RCC 7860 (cell line): Measurements from ENCODE around the gene HNRNPU.

ENCODE experiments used
- DNase-seq: peaks from one replicate; pipeline ENCODE4 v3.0.0-alpha.2; 2015; ENCODE audit warnings: low spot score
- FAIRE-seq: peaks from 2 replicates; lab custom pipeline; 2012; peaks lifted over from hg19 to GRCh38; lab: Jason Lieb, UNC

HNRNPU gene

DNA sequence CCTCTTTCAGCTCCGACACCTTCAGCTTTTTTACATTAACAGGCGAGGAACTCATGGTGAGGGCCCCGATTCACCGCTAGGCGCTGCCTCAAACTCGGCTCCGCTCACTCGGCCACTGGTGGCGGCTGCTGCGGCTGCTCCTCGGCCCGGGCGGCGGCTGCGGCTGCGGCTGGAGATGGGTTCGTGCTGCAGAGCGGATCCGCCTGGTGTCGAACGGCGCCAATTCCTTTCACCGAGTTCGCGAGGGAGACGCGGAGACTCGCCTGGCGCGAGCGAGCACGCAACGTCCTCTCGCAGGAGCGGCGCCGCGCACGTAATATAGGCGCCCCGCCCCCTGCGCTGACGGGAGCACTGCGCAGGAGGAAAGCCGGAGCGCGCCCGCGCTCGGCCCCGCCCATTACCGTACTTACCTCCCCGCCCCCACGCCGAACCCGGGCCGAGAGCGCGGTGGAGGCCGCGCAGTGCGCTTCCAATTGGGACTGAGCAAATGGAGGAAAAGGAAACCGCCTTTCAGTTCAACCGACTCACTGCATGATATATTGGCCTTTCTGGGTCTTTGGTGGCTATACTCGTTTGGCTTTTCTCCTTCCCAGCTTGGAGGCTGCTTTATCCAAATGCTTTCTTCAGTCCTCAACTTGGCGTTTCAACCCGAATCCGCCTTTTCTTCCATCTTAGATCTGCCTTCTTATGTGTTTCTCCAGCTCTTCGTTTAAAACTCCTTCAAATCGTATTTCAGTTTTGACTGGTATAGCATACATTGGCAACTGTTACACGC is at the start of gene HNRNPU:
Gene HNRNPU (minus strand): TSS at position 291 of the 775 bp plus-strand sequence. CDS start 236 bp downstream, at position 55.
- DNase-seq (peak; percentile 92), FAIRE-seq (peak; percentile 69)

DNA sequence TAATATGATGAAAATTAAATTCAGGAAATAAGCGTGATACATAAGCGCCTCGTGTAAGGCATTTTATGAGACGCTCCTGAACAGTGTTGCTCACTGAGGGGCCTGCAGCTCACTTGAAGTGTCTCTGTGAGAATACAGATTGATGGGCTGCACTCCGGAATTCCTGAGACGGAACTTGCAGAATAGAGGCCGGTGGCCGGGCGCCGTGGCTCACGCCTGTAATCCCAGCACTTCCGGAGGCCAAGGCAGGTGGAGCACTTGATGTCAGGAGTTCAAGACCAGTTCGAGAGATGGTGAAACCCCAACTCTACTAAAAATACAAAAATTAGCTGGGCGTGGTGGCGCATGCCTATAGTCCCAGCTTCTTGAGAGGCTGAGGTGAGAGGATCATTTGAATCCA is 49.5 kb upstream of the HNRNPU start:
- FAIRE-seq: no peak

DNA sequence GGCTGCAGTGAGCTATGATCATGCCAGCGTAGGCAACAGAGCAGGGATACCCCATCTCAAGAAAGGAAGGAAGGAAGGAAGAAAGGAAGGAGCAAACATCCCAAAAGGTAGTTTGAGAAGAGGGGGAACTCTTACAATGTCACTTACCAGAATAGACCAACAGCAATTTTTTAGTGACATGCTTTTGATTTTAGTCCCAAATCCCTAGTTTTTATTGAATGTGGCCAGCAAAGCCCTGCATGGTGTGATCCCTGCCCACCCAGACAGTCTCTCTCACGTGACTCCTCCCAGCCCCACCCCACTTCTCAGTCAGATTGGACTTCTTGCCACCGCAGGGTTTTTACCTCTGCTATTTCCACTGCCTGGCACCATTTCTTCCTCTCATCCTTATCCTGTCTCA is 39.8 kb upstream of the HNRNPU start:
- FAIRE-seq: no peak
- no peak for DNase-seq

More for the DNA sequence above, 49.5 kb upstream of the HNRNPU start:
- no peak for DNase-seq

DNA sequence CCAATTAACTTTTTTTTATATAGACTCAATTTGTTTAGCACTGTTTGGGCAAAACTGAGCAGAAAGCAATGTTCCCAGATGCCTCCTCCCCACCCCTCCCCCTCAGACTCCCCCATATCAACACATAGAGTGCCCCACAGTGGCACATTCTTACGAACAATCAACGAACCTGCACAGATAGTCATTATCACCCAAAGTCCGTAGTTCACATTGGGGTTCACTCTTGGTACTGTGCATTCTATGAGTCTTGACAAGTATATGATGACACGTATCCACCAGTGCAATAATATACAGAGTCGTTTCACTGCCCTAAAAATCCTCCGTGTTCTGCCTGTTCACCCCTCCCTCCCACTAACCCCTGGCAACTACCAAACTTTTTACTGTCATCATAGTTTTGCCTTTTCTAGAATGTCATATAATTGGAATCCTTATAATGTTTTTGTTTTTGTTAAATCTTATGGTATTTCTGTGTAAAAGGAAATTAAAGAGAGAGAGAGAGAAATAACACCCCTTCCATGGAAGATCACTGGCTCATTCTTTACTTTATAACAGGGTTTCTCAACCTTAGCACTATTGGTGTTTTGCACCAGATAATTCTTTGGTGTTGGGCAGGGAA is 37.2 kb upstream of the HNRNPU start:
- DNase-seq (no peak), FAIRE-seq (no peak)

DNA sequence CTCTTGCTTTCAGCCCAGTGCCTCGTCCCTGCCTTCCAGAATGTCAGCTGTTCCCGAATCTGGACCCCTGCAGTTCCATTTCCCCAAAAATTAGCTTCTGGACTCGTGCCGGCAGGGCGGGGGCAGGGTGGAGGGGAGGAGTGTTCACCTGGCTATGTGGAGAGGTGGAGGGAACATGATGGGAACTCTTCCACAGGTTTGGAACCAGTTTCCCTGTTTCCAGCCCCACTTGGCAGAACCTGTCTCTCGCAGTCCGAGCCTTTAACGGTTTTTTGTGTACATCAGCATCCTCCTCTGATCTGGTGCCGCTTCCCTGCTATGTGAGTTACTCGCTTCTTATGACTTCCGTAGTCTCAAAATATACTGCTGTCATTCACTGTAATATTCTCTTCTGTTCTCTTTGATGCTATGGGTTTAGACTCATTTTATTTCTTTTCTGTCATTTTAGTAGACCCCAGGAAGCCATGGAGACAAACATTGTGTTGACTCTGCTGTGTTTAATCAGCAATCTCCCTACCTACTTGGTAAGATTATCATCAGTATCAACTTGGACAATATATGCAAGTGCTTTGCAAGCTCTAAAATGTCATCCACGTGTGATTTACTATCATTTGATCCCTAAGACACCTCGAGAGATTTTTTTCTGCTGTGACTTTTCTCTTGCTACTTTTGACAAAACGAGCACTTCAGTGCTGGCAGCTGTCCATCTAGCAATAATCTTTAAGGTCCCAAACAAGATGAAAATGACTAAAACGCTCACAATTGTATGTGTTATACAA is 33.3 kb upstream of the HNRNPU start:
- no peak for FAIRE-seq
- no peak for DNase-seq

DNA sequence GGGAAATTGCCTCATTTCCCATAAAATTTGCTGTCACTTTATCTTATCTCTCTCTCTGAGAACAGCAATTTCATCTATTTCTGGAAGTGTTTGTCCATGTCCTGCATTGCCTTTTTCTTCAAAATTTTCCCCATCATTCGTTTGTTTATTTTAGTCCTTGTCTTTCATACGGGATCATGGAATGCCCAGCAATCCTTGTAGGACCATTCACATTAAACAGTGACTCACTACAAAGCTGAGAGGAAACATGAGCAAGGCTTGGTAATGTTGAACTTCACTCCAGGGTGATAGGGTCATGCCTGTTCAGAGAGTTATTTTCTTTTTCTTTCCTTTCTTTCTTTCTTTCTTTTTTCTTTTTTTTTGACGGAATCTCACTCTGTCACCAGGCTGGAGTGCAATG is 32.2 kb upstream of the HNRNPU start:
- DNase-seq: peak; percentile 31
- peak; percentile 36 for FAIRE-seq

DNA sequence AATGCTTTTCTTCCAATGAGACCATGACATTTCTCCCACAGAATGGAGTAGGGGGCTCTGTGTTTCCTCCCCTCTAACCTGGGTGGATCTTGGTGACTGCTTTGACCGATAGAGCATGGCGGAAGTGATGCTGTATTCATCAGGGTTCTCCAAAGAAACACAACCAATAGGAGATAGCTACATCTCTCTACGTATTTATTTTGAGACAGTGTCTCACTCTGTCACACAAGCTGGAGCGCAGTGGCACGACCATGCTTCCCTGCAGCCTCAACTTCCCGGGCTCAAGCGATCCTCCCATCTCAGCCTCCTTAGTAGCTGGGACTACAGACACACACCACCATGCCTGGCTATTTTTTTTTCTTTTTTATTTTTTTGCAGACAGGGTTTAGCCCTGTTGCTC is 29.5 kb upstream of the HNRNPU start:
- DNase-seq (no peak), FAIRE-seq (no peak)

DNA sequence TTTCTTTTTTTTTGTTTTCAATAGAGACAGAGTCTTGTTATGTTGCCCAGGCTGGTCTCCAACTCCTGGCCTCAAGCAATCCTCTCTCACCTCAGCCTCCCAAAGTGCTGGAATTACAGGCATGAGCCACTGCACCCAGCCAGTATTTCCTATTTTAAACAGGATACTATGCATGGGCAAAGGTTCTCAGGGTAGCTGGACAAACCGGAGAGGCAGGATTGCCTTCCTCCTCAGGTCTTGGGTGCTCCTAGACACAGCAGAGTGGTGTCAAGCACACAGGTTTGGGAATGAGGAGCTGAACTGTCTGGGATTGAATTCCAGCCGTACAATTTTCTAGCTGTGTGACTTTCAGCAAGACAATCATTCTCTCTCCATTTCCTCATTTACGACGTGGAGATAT is 22.9 kb upstream of the HNRNPU start:
- FAIRE-seq: no peak
- DNase-seq: no peak

DNA sequence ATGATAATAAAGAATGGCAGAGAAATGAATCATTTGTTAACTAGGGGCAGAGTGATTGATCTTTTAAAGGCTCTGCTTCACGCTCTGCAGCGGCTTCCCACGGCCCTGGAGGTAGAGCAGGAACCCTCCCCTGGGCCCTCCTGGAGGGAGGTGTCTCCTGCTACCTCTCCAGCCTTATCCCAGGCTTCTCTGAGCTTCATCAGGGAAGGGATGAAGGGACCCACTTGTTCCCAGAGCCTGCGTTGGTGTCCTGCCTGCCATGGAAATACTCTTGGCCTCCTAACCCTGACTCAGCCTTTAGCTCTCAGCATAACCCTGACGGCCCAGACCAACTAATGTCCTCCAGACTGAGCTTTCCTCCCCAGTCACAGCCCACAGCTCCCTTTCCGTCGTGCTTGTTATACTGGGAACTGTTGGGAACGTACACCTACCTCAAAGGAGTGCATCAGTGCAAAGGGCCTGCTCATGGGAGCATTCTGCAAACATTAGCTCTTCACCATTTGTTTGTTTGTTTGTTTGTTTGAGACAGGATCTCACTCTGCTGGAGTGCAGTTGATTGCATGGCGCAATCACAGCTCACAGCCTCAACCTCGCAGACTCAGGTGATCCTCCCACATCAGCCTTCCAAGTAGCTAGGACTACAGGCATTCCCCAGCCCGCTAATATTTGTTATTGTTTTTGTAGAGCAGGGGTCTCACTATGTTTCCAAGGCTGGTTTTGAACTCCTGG is 17.4 kb upstream of the HNRNPU start:
- FAIRE-seq: no peak
- DNase-seq: no peak

DNA sequence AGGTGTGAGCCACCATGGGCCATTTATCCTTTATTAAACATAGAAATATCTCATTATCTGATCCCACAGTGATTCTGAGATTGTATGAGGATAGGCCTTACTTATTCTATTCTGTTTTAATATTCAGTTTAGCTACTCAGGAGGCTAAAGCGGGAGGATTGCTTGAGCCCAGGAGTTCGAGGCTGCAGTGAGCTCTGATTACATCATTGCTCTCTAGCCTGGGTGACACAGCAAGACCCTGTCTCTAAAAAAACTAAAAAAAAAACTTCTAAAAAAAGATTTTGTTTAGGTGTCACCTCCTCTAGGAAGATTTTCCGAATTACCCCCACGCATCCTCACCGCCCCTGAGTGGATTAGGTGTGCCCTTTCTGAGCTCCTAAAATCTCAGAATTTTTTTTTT is 14.3 kb upstream of the HNRNPU start:
- FAIRE-seq: no peak
- DNase-seq: no peak

DNA sequence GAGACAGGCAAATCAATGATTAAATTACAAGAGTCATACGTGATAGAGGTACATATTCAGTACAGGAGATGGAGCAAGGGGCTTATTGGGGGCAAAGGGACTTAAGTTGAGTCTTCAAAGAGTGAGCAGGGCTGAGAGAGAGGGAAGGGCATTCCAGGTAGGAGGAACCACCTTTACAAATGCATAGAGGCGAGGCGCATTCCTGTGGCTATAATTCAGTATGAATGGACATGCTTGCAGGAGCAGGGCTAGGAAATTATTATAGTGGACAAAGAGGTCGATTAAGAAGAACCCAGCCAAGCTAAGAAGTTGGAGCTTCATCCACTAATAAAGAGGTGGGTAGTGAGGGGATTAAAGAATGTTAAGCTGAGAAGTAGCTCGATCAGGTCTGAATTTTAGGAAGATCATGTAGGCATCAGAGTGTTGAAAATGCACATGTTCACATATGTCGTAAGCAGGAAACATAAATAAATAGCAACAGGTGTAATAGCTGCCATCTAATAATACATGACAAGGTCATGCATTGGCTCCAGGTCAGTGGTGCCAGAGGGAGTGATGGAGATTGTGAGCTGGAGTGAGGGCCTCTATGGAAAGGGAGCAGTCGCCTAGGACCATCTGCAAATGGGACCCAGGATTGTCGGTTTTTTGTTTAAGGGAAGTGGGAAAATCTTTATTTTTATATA is 12.0 kb upstream of the HNRNPU start:
- FAIRE-seq (no peak), DNase-seq (no peak)

DNA sequence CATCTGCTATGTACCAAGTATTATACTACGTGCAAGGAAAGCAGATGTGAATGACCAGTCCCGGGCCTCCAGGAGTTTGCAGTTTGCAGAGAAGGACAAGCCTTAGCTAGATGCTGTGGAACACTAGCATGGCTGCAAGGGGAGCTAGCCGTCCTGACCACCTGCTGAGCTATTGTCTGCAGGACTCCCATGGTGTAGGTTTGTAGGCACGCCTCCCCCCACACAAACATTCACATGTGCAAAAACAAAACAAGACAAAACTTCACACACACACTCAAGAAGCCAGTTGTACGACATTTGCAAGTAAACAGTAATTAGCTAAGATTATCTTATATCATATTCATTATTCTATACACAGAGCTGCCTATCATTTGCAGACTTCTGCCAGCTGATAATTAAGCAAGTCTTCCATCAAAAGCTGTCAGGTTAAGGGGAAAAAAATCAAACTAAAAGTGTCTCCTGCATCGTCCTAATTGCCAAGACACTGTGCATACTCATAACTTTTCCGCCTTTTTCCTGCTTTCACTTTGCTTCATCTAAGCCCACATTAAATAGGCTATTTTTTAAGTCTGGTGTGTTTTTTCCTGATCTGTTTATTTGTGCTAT is 10.7 kb upstream of the HNRNPU start:
- FAIRE-seq: no peak
- no peak for DNase-seq

DNA sequence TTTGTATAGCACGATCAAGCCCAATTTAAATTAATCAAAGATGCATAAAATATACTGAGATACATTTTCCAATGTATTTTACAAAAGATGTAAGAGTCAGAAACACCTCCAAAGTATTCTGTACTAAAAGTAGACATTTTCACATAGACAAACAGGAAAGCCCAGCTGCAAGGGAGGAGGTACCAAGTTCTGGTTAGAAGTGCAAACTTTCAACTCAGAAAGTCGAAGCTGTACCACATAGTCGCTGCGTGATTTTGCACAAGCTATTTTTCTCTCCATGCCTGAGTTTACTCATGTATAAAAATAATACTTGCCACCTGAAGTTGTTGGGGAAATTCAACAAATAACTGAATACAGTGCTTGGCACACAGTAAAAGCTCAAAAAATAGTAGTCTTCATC is 5.6 kb upstream of the HNRNPU start:
- FAIRE-seq: no peak
- DNase-seq: no peak

DNA sequence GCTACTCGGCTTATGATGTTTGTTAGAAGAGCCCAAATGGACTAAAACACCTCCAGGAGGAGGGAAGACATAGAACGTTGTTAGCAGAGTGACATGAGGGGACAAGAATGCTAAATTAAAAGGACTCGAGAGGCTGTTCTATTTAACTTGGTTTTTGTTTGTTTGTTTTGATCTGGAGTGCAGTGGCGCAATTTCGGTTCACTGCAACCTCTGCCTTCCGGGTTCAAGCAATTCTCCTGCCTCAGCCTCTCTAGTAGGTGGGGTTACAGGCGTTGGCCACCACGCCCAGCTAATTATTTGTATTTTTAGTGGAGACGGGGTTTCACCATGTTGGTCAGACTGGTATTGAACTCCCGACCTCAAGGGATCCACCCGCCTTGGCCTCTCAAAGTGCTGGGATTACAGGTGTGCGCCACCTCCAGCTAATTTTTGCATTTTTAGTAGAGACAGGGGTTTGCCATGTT is 5.1 kb upstream of the HNRNPU start:
- no peak for DNase-seq
- FAIRE-seq: no peak

DNA sequence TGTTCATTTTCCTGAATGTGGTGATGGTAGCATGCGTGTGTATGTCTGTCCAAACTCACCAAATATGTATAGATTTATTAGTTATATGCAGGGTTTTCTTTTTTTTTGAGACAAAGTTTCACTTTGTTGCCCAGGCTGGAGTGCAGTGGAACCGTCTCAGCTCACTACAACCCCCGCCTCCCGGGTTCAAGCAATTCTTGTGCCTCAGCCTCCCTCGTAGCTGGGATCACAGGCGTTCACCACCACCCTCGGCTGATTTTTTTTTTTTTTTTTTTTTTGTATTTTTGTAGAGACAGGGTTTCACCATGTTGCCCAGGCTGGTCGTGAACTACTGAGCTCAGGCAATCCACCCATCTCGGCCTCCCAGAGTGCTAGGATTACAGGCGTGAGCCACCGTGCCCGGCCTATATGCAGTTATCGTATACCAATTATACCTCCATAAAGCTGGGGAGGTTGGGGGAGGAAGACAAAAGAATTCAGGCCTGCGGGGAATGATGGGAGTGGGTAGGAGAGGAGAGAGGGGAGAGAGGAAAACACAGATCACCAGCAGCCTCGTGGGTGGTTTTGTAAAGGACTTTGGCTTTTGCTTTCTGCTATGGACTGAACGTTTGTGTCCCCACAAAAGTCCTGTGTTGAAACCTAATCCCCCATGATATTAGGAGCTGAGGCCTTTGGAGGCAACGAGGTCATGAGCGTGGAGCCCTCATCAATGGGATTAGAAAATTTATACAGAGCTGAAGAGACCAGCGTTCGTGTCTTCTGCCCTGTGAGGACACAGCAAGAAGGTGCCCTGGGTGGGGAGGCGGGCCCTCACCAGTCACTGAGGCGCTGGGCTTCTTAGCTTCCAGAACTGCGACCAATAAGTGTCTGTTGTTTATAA is 4.4 kb upstream of the HNRNPU start:
- FAIRE-seq (no peak), DNase-seq (no peak)

DNA sequence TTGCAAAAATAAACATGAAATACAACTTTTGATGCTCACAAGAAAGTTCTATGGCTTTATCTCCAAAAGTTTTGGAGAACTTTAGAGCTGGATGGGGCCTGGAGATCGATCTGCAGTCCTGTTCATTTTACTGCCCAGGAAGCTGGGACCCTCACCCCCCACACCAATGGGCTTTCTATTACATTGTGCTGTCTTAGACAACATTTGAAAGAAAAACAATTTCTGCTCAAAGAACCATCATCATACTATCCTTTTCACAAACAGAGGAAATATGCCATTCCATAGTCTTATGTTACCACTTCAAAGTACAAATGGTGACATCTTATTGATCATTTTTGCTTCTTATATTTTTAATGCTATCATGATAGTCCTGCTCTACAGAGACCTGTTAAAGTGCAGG is 2.0 kb upstream of the HNRNPU start:
- DNase-seq (no peak), FAIRE-seq (no peak)

DNA sequence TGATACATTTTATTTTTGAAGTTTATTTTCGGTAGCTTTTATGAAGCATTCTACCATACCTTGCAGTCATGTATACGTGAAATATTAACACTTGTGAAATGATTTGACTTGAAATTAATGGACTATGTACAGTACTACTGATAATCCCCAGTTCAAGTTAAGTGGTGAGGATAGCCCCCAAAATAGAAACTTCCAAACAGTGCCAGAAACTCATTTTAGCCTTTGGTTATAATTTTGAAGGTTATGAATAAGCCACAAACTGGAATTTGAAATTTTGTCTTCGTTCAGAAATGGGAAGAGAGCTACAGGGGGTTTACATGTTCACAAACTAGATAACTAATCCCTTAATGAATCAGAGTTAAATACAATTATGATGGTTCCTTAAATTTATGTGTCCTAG is 1.5 kb upstream of the HNRNPU start:
- DNase-seq (no peak), FAIRE-seq (no peak)

DNA sequence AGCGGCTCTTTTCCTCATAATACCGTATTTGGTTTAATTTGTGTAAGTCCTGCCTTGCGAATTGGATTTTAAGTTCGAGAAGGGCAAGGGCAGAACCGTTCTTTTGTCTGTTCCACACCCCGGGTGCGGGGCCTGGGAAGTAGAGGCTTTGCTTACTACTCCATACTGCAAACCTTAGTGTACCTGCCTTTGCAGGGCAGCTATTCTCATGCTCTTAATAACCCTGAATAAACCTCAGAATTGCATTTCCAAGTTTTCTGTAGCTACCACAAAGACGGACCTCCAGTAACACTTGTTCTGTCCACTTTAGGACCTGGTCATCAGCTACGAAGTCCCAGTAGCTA is 657 bp upstream of the HNRNPU start:
- DNase-seq (no peak), FAIRE-seq (no peak)
